IPS-15b (cell line): ENCODE measurements around the gene AK9.
A peak's percentile ranks its signal among the peaks of the same experiment; 100 is the strongest.

ENCODE experiments used
- H3K27me3 ChIP-seq: one replicate; pipeline ENCODE4 v1.6.1; 2013; ENCODE audit warnings: low read length; ENCODE audit not compliant: control insufficient read depth, insufficient read depth
- H3K36me3 ChIP-seq: one replicate; pipeline ENCODE4 v1.6.1; 2013; ENCODE audit warnings: low read length; ENCODE audit not compliant: control insufficient read depth, insufficient read depth
- H3K4me1 ChIP-seq: one replicate; pipeline ENCODE4 v1.6.1; 2013; ENCODE audit warnings: mild to moderate bottlenecking, low read length; ENCODE audit not compliant: control insufficient read depth, insufficient read depth
- H3K4me3 ChIP-seq: one replicate; pipeline ENCODE4 v1.5.1; 2013; ENCODE audit warnings: low read depth, low read length
- H3K9ac ChIP-seq: one replicate; pipeline ENCODE4 v1.6.1; 2013; ENCODE audit warnings: low read depth, mild to moderate bottlenecking, low read length
- H3K9me3 ChIP-seq: one replicate; pipeline ENCODE4 v1.6.1; 2013; ENCODE audit warnings: mild to moderate bottlenecking, low read length; ENCODE audit not compliant: control insufficient read depth, insufficient read depth

AK9 gene

GRCh38 chr6:109460161-109460829 is 230.7 kb downstream of the AK9 start:
- no peak overlapping the region for H3K9ac ChIP-seq
- H3K27me3 ChIP-seq: no peaks in the 10 kb centered on the region
- H3K4me3 ChIP-seq: no peak overlapping the region
- H3K9me3 ChIP-seq: no peaks in the 10 kb centered on the region
- H3K36me3 ChIP-seq: peaks cover 10% of the 10 kb centered on the region
- H3K4me1 ChIP-seq: peaks cover 23% of the 10 kb centered on the region

GRCh38 chr6:109458774-109459531 is 232.0 kb downstream of the AK9 start:
- Histone ChIP-seq H3K4me1 (peaks cover 23% of the 10 kb centered on the region), H3K4me3 (no peak overlapping the region), H3K36me3 (peaks cover 10% of the 10 kb centered on the region), H3K9me3 (no peaks in the 10 kb centered on the region), H3K27me3 (no peaks in the 10 kb centered on the region), H3K9ac (no peak overlapping the region)

- H3K9me3 ChIP-seq: no peaks in the 10 kb centered on the region
- H3K9ac ChIP-seq: no peak overlapping the region
- H3K4me3 ChIP-seq: no peak overlapping the region
- no peaks in the 10 kb centered on the region for H3K27me3 ChIP-seq
- peaks cover 23% of the 10 kb centered on the region for H3K4me1 ChIP-seq
- peaks cover 18% of the 10 kb centered on the region for H3K36me3 ChIP-seq
Measured at GRCh38 chr6:109457562-109457996, 233.4 kb downstream of the AK9 start.

DNA sequence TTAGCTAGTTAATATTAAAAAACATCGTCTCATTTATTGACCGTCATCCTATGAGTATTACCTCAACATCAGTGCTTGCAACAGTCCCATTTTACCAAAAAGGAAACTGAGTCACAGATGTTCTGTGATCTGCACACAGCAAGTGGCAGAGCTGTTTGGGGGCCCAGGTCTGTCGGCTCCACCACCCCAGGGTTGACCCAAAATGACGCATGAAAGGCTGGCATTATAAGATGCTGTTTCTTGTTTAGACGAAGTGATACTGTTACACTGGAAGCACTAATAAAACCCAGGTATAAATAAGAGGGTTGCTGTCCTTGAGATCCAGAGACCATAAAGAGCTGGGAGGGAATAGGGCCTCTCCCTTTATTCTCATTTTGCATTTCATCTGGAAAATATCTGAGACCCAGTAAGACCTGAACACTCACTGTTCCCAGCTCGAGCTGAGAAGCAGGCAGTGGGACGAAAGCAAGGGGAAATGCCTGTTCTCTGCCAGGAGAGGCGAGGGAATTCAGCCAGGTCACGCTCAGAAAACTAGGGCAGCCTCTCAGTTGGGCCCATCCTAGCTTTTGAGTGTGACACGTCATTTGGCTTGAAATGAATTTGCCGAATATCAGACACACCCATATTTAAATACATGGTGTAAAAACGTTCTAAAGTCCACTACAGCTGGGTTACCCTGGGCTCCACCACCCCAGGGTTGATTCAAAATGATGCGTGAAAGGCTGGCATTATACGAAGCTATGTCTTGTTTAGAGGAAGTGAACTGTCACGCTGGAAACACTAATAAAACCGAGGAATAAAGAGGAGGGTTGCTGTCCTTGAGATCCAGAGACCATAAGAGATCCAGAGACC is 234.1 kb downstream of the AK9 start:
- H3K36me3 ChIP-seq: peaks cover 22% of the 10 kb centered on the region
- H3K4me3 ChIP-seq: peak overlapping the region; percentile 94
- peaks cover 23% of the 10 kb centered on the region for H3K4me1 ChIP-seq
- H3K9me3 ChIP-seq: no peaks in the 10 kb centered on the region
- H3K9ac ChIP-seq: peak overlapping the region; percentile 8
- H3K27me3 ChIP-seq: no peaks in the 10 kb centered on the region

GRCh38 chr6:109456111-109456583 is 234.9 kb downstream of the AK9 start:
- Histone ChIP-seq H3K9ac (peak overlapping the region; percentile 54), H3K27me3 (no peaks in the 10 kb centered on the region), H3K36me3 (peaks cover 27% of the 10 kb centered on the region), H3K4me3 (peak overlapping the region; percentile 94), H3K4me1 (peaks cover 23% of the 10 kb centered on the region), H3K9me3 (no peaks in the 10 kb centered on the region)

GRCh38 chr6:109455437-109456110 is 235.4 kb downstream of the AK9 start, which contains the start of gene MICAL1:
TSS of gene MICAL1 (minus strand) at chr6:109455772. CDS start at chr6:109454196, 1,576 bp downstream.
- peaks cover 26% of the 10 kb centered on the region for H3K36me3 ChIP-seq
- peak within 1 kb of the TSS; percentile 94 for H3K4me3 ChIP-seq
- peak within 1 kb of the TSS; percentile 54 for H3K9ac ChIP-seq
- H3K9me3 ChIP-seq: no peaks in the 10 kb centered on the region
- peaks cover 23% of the 10 kb centered on the region for H3K4me1 ChIP-seq
- no peaks in the 10 kb centered on the region for H3K27me3 ChIP-seq

GRCh38 chr6:109454496-109455436 is 236.2 kb downstream of the AK9 start:
- Histone ChIP-seq H3K9me3 (no peaks in the 10 kb centered on the region), H3K4me3 (peak overlapping the region; percentile 94), H3K9ac (peak overlapping the region; percentile 49), H3K36me3 (peaks cover 30% of the 10 kb centered on the region), H3K4me1 (peaks cover 23% of the 10 kb centered on the region), H3K27me3 (no peaks in the 10 kb centered on the region)

- peak overlapping the region; percentile 94 for H3K4me3 ChIP-seq
- no peaks in the 10 kb centered on the region for H3K9me3 ChIP-seq
- H3K9ac ChIP-seq: peak overlapping the region; percentile 41
- H3K36me3 ChIP-seq: peaks cover 34% of the 10 kb centered on the region
- H3K27me3 ChIP-seq: no peaks in the 10 kb centered on the region
- H3K4me1 ChIP-seq: peaks cover 20% of the 10 kb centered on the region
Measured at GRCh38 chr6:109453594-109454495, 237.2 kb downstream of the AK9 start.

DNA sequence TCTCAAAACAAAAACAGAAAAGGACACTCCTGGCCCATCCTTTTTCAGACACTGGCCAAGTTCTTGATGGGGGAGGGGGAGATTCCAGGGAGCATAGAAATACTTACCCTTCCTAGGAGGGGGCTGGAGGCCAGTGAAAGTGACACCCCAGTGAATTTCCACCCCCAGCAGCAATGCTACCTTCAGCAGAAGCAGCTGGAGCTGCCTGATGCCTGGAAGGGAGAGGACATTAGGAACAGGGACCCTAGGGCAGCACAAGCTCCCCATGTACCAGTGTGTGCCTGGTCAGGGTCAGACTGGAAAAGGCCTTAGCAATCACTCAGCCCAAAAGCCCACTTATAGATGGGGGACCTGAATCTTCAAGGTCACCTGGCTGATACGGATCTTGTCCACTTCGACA is 237.8 kb downstream of the AK9 start:
- Histone ChIP-seq H3K4me3 (no peak overlapping the region), H3K36me3 (peaks cover 39% of the 10 kb centered on the region), H3K4me1 (peaks cover 18% of the 10 kb centered on the region), H3K9me3 (no peaks in the 10 kb centered on the region), H3K27me3 (no peaks in the 10 kb centered on the region), H3K9ac (no peak overlapping the region)

DNA sequence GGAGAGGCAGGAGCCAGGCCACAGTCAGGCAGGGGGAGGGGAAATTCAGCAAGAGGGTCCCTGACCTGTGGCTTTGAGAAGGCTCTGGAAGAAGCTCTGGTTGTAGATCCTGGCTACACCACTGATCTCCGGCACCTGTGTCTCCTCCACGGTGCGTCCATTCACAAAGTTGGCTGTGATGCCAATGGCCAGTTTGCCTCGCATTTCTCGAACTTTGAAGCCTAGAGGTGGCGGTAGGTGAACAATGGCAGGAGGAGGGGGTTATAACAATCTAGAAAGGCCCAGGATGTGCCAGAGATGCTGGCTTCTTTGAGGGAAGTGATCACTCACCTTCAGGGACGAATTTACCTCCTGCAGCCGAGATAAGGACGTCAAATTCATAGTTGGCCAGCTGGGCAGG is 238.8 kb downstream of the AK9 start:
- Histone ChIP-seq H3K36me3 (peaks cover 39% of the 10 kb centered on the region), H3K4me1 (peaks cover 9% of the 10 kb centered on the region), H3K4me3 (no peak overlapping the region), H3K9me3 (no peaks in the 10 kb centered on the region), H3K27me3 (no peaks in the 10 kb centered on the region), H3K9ac (no peak overlapping the region)
